ENCODE data around the gene LLPH.

- TF ChIP-seq GATA1 (IDR thresholded peaks at IDR 0.05; ENCODE audit: low read depth, low read length) (no peak), POLR2A (IDR thresholded peaks at IDR 0.05; ENCODE audit: low read length) (no peak)
Measured at GRCh38 chr12:66092559-66093269, 37.8 kb downstream of the LLPH start.

Data from erythroblast (primary cell).